Measurements from ENCODE around the gene SORBS2. TPM values are rescaled to one million over a fixed set of nuclear protein-coding genes. Genes with fewer than 3 reads are reported as not detected.

SORBS2 gene
- total and polyA plus RNA-seq, 2 of the 4 experiments (the other 2 are of a cell fraction): 0.18 TPM; not detected in 1

GRCh38 chr4:185779517-185779916 lies 32.5 kb downstream of the SORBS2 start:
- Histone ChIP-seq H3K14ac (replicated peaks; ENCODE audit: low read depth, low read length) (no peak overlapping the region), H2BK15ac (ENCODE audit: low read depth, low read length) (no peak overlapping the region), H3K4me2 (ENCODE audit: low read depth, low read length) (no peak overlapping the region), H4K5ac (ENCODE audit: low read depth, low read length) (no peak overlapping the region), H2BK120ac (ENCODE audit: low read depth, low read length) (no peak overlapping the region), H3K4ac (ENCODE audit: low read depth, low read length) (no peak overlapping the region), H3K9me1 (ENCODE audit: insufficient read depth, low read length) (peaks cover 6% of the 10 kb centered on the region; the same call in 1 of the 2 replicates), H2BK5ac (ENCODE audit: low read depth, low read length, poor library complexity, severe bottlenecking) (no peak overlapping the region), H3K56ac (ENCODE audit: extremely low read depth, insufficient read depth, low read length) (no peak overlapping the region), H2AK5ac (ENCODE audit: low read depth, low read length) (no peak overlapping the region), H3K9ac (ENCODE audit: low read depth, low read length) (no peak overlapping the region), H3K27me3 (ENCODE audit: control insufficient read depth, insufficient read depth, low read length) (no peaks in the 10 kb centered on the region), H3K36me3 (ENCODE audit: control insufficient read depth, insufficient read depth, low read length) (no peaks in the 10 kb centered on the region), H4K20me1 (ENCODE audit: insufficient read depth, low read length) (no peaks in the 10 kb centered on the region), H2AK9ac (replicated peaks; ENCODE audit: low read depth, low read length, poor library complexity) (no peak overlapping the region), H3K4me3 (ENCODE audit: insufficient read depth, low read depth, low read length) (no peak overlapping the region), H2BK20ac (ENCODE audit: low read depth, low read length) (no peak overlapping the region), H3K79me1 (ENCODE audit: low read depth in 1 of 2, low read length in 2 of 2) (no peaks in the 10 kb centered on the region), H3K4me1 (ENCODE audit: control insufficient read depth, insufficient read depth, low read length) (no peaks in the 10 kb centered on the region; the same call in 1 of the 2 replicates), H3K23ac (ENCODE audit: low read depth, low read length) (no peak overlapping the region), H4K91ac (ENCODE audit: insufficient read depth, low read depth, low read length) (no peak overlapping the region), H2AFZ (replicated peaks; ENCODE audit: low read length, poor library complexity) (no peak overlapping the region), H3K18ac (ENCODE audit: low read depth, low read length) (no peak overlapping the region), H3K27ac (ENCODE audit: insufficient read depth, low read length) (no peak overlapping the region), H4K8ac (ENCODE audit: low read depth in 2 of 2, low read length in 2 of 2) (no peak overlapping the region), H3K9me3 (ENCODE audit: control insufficient read depth, insufficient read depth, low read length) (no peaks in the 10 kb centered on the region)
- WGBS, 2 experiments (ENCODE audit: extremely low coverage in 2 of 2, insufficient read length in 1 of 2): 100% methylated on average over 1 of the region's 3 CpGs; no CpG with 5 or more reads in 1 of the 2 experiments
- intact Hi-C loops (cut with micrococcal nuclease): no loop called here
- no TSS peak for BruUV-seq (replicated peaks)
- in situ Hi-C loops (cut with MboI; ENCODE audit: low sequenced_read_pairs): no loop called here
- dilution Hi-C loops (cut with HindIII; ENCODE audit: low sequenced_read_pairs, unreplicated experiment): no loop called here
- TF ChIP-seq MAFK (IDR thresholded peaks at IDR 0.05; ENCODE audit: low read depth, low read length) (no peak), MAZ (IDR thresholded peaks at IDR 0.05; ENCODE audit: borderline replicate concordance, low read depth, low read length) (no peak), FOS (IDR thresholded peaks at IDR 0.05; ENCODE audit: low read depth, low read length) (no peak), USF2 (IDR thresholded peaks at IDR 0.05; ENCODE audit: low read depth, low read length) (no peak), CHD1 (IDR thresholded peaks at IDR 0.05; ENCODE audit: low read depth, low read length) (no peak), CEBPB (IDR thresholded peaks at IDR 0.05; ENCODE audit: low read depth, low read length) (no peak), BHLHE40 (IDR thresholded peaks at IDR 0.05; ENCODE audit: low read depth, low read length) (no peak), POLR2A (IDR thresholded peaks at IDR 0.05; ENCODE audit: low read depth, low read length) (no peak), SMC3 (IDR thresholded peaks at IDR 0.05; ENCODE audit: low read depth, low read length) (no peak), CTCF (conservative IDR thresholded peaks at IDR 0.05; ENCODE audit: low read depth, low read length) (no peak)
- POLR2A ChIA-PET (ENCODE audit: unreplicated experiment): no interaction called here
- ATAC-seq (ENCODE audit: low read depth): no peak
- no peak for DNase-seq
- CTCF ChIA-PET: no interaction called here

Measured in IMR-90 (cell line).